ENCODE measurements around the gene PRDM11. TPM values are rescaled to one million over a fixed set of nuclear protein-coding genes. Genes with fewer than 3 reads are reported as not detected.

Gene PRDM11
- total RNA-seq, 1 donor from 2014 or later: 13.1 TPM

GRCh38 chr11:45170484-45170883 lies 24.0 kb downstream of the PRDM11 start:
- no peaks in the 10 kb centered on the region for H3K27me3 Mint-ChIP-seq (ENCODE audit: low read depth)
- no peak overlapping the region for H3K27ac Mint-ChIP-seq (ENCODE audit: unreplicated experiment)
- no peaks in the 10 kb centered on the region for H3K4me1 Mint-ChIP-seq
- H3K4me3 Mint-ChIP-seq: no peak overlapping the region
- TF ChIP-seq CTCF (conservative IDR thresholded peaks at IDR 0.05): no peak
- no peak for DNase-seq (ENCODE audit: low read depth, low spot score)
- no peaks in the 10 kb centered on the region for H3K9me3 Mint-ChIP-seq
- no peaks in the 10 kb centered on the region for H3K36me3 Mint-ChIP-seq (ENCODE audit: low read depth)

- H3K27ac Mint-ChIP-seq (ENCODE audit: unreplicated experiment): no peak overlapping the region
- no peak for TF ChIP-seq CTCF (conservative IDR thresholded peaks at IDR 0.05)
- H3K9me3 Mint-ChIP-seq: no peaks in the 10 kb centered on the region
- H3K27me3 Mint-ChIP-seq (ENCODE audit: low read depth): no peaks in the 10 kb centered on the region
- no peaks in the 10 kb centered on the region for H3K4me1 Mint-ChIP-seq
- no peak overlapping the region for H3K4me3 Mint-ChIP-seq
- no peak for DNase-seq (ENCODE audit: low read depth, low spot score)
- H3K36me3 Mint-ChIP-seq (ENCODE audit: low read depth): no peaks in the 10 kb centered on the region
Observed at GRCh38 chr11:45171550-45171949, 25.1 kb downstream of the PRDM11 start.

- no peak for TF ChIP-seq CTCF (conservative IDR thresholded peaks at IDR 0.05)
- Mint-ChIP-seq H3K4me1 (no peaks in the 10 kb centered on the region), H3K9me3 (no peaks in the 10 kb centered on the region), H3K27me3 (ENCODE audit: low read depth) (no peaks in the 10 kb centered on the region), H3K36me3 (ENCODE audit: low read depth) (no peaks in the 10 kb centered on the region), H3K4me3 (no peak overlapping the region), H3K27ac (ENCODE audit: unreplicated experiment) (no peak overlapping the region)
- DNase-seq (ENCODE audit: low read depth, low spot score): no peak
Observed at GRCh38 chr11:45173064-45173463, 26.6 kb downstream of the PRDM11 start.

- Mint-ChIP-seq H3K4me3 (no peak overlapping the region), H3K36me3 (ENCODE audit: low read depth) (no peaks in the 10 kb centered on the region), H3K27me3 (ENCODE audit: low read depth) (peaks cover 3% of the 10 kb centered on the region), H3K27ac (ENCODE audit: unreplicated experiment) (no peak overlapping the region), H3K9me3 (no peaks in the 10 kb centered on the region), H3K4me1 (no peaks in the 10 kb centered on the region)
- no peak for TF ChIP-seq CTCF (conservative IDR thresholded peaks at IDR 0.05)
- DNase-seq (ENCODE audit: low read depth, low spot score): no peak
Observed at GRCh38 chr11:45174168-45174835, 27.9 kb downstream of the PRDM11 start.

- H3K4me1 Mint-ChIP-seq: peaks cover 2% of the 10 kb centered on the region
- no peak overlapping the region for H3K27ac Mint-ChIP-seq (ENCODE audit: unreplicated experiment)
- no peaks in the 10 kb centered on the region for H3K36me3 Mint-ChIP-seq (ENCODE audit: low read depth)
- peaks cover 3% of the 10 kb centered on the region for H3K27me3 Mint-ChIP-seq (ENCODE audit: low read depth)
- no peaks in the 10 kb centered on the region for H3K9me3 Mint-ChIP-seq
- no peak for DNase-seq (ENCODE audit: low read depth, low spot score)
- no peak for TF ChIP-seq CTCF (conservative IDR thresholded peaks at IDR 0.05)
- H3K4me3 Mint-ChIP-seq: no peak overlapping the region
Observed at GRCh38 chr11:45174963-45175362, 28.5 kb downstream of the PRDM11 start.

All from neural crest cell (in vitro differentiated cells).